ENCODE measurements around the gene ROBO2. TPM values are rescaled to one million over a fixed set of nuclear protein-coding genes. Genes with fewer than 3 reads are reported as not detected.
"Not testable (repeated sequence)": the region's sequence is repeated elsewhere in the genome, so short reads cannot be mapped to it uniquely, and the experiment has no call there.

The ROBO2 gene
- polyA plus RNA-seq, 6 donors from 2014 or later = not detected

DNA sequence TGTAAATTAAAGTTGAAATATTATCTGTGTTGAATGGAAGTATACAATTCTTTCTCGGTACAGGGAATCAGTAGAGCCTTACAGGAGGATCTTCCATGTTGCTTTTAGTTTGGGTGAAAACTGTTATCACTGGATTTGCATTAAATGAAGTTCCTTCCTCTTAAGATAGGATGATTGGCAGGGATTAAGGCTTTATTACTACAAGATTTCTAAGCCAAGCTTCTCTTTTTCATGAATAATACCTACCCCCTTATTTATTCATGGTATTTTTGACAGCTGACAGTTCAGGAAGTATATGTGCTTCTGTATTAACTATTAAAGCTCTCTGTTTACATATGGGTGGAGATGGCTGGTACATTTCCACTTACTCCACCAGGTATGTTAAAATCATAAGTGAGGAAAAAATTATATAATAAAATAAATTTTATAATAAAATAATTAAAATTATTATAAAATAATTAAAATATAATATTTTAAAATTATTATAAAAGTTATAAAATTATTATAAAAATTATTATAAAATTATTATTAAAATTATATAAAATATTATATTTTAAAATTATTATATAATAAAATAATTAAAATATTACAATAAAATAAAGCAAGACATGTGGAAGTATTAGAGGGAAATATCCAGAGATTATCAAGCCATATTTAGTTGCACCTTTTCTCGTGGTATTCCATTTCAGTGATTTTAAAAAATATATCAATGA, 332.9 kb downstream of the ROBO2 start:
- H3K27ac Mint-ChIP-seq = no peak overlapping the region
- no peaks in the 10 kb centered on the region for H3K27me3 Mint-ChIP-seq
- peaks cover 0 to 13% (median 2%) of the 10 kb centered on the region in 7 donors for H3K9me3 Mint-ChIP-seq
- no peaks in the 10 kb centered on the region for H3K36me3 Mint-ChIP-seq
- ATAC-seq (ENCODE audit: low read depth in 2 of 2) (no peak), DNase-seq (no peak)
- no peaks in the 10 kb centered on the region for H3K4me1 Mint-ChIP-seq
- H3K4me3 Mint-ChIP-seq = no peak overlapping the region

DNA sequence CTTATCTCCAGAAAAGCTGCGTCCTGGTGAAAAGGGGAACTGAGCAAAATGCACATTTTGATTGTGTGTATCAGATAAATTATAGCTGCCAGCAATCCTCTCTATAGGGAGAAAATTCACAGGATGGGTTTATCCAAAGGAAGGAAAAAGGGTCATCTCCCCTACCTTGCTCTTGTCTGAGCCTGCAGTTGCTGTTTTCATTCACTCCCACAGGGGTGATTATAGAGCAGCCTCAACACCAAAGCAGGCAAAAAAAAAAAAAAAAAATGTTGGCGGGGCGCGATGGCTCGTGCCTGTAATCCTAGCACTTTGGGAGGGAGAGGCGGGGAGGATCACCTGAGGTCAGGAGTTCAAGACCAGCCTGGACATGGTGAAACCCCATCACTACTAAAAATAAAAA, 333.7 kb downstream of the ROBO2 start:
- no peaks in the 10 kb centered on the region for H3K4me1 Mint-ChIP-seq
- H3K27me3 Mint-ChIP-seq = no peaks in the 10 kb centered on the region
- no peak overlapping the region for H3K27ac Mint-ChIP-seq
- DNase-seq (no peak), ATAC-seq (ENCODE audit: low read depth in 2 of 2) (no peak)
- no peaks in the 10 kb centered on the region for H3K36me3 Mint-ChIP-seq
- H3K9me3 Mint-ChIP-seq = peaks cover 0 to 13% (median 2%) of the 10 kb centered on the region in 7 donors
- H3K4me3 Mint-ChIP-seq = no peak overlapping the region

DNA sequence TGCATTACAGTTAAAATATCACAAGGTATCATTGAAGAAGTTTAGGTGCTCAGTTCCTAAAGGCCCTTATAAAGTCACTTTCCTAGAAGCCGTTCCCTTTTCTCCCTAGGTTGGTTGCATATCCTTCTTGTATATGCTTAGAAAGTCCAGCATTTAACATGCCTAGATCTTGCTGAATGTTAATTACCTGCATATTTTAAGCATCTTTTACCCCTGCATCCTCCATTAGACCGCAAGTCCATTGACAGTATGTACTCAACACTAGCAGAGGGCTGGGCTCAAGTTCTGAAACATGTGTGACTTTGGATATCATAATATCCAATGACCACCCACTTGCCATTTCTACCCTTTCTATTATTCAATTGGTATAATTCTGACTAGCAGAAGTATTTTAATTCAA, 336.6 kb downstream of the ROBO2 start:
- Mint-ChIP-seq H3K4me3 (no peak overlapping the region), H3K4me1 (no peaks in the 10 kb centered on the region), H3K27ac (no peak overlapping the region), H3K27me3 (no peaks in the 10 kb centered on the region), H3K9me3 (peaks cover 0 to 9% (median 2%) of the 10 kb centered on the region in 7 donors), H3K36me3 (no peaks in the 10 kb centered on the region)
- ATAC-seq (ENCODE audit: low read depth in 2 of 2) (no peak), DNase-seq (no peak)

DNA sequence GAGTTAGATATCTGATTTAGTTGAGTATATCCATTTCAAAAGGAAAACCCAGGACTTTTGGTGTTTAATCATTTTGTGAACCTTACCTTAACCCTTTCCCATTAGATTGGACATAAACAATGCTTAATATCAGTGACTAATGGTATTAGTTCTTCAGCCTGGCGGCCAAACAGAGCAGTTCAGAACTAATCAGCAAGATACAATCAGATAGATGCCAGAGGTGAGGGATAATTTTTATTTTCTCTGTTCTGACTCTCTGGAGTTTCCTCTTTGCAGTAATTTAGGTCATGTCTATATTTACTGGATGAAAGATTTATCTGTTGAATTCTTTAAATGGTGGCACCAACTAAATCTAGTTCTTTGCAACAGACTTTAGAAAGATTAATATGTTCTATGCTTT, 337.8 kb downstream of the ROBO2 start:
- H3K9me3 Mint-ChIP-seq = peaks cover 0 to 9% (median 3%) of the 10 kb centered on the region in 7 donors
- H3K4me1 Mint-ChIP-seq = no peaks in the 10 kb centered on the region
- ATAC-seq (ENCODE audit: low read depth in 2 of 2) (no peak), DNase-seq (no peak)
- no peaks in the 10 kb centered on the region for H3K27me3 Mint-ChIP-seq
- H3K4me3 Mint-ChIP-seq = no peak overlapping the region
- no peaks in the 10 kb centered on the region for H3K36me3 Mint-ChIP-seq
- no peak overlapping the region for H3K27ac Mint-ChIP-seq

DNA sequence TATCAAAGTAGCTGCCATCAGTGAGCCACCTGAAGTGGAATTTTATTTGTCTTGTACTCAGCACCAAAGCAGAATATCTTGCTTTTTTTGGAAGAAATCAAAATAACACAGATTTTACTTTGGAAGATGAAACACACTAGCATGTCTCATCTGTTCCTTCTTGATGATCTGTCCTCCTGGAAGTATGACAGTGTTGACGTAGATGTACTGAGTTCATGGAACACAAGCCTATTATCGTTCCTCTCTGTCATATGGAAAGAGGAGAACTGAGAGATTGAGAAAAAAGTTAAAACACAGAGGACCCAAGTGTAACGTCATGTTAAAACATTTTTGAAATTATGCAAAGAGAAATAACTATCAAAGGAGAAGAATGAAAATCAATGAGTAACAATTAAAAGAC, 340.2 kb downstream of the ROBO2 start:
- Mint-ChIP-seq H3K4me3 (no peak overlapping the region), H3K36me3 (no peaks in the 10 kb centered on the region), H3K4me1 (no peaks in the 10 kb centered on the region), H3K9me3 (peaks cover 0 to 9% (median 4%) of the 10 kb centered on the region in 7 donors), H3K27me3 (no peaks in the 10 kb centered on the region), H3K27ac (no peak overlapping the region)
- no peak for DNase-seq
- no peak for ATAC-seq (ENCODE audit: low read depth in 2 of 2)

DNA sequence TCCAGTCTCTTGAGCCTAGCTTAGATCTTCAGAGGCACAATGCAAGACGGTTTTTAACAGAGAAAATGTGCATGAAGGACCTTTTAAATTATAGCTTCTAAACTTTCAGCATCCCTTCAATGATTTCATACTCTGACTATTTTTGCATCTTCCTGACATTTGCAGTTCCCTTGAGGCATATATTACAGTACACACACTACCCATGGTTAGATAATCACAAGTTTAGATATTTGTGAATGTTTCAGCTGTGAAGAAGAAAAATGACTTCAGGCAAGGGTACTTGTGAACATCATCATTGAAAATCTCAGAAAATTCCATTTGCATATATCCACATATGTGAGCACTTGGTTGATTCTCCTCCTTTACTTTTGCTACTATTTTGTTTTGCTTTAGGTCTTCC, 341.5 kb downstream of the ROBO2 start:
- H3K36me3 Mint-ChIP-seq = no peaks in the 10 kb centered on the region
- H3K4me1 Mint-ChIP-seq = no peaks in the 10 kb centered on the region
- ATAC-seq (ENCODE audit: low read depth in 2 of 2) (no peak), DNase-seq (no peak)
- H3K27me3 Mint-ChIP-seq = no peaks in the 10 kb centered on the region
- H3K27ac Mint-ChIP-seq = no peak overlapping the region
- H3K9me3 Mint-ChIP-seq = peaks cover 0 to 9% (median 4%) of the 10 kb centered on the region in 7 donors
- H3K4me3 Mint-ChIP-seq = no peak overlapping the region

DNA sequence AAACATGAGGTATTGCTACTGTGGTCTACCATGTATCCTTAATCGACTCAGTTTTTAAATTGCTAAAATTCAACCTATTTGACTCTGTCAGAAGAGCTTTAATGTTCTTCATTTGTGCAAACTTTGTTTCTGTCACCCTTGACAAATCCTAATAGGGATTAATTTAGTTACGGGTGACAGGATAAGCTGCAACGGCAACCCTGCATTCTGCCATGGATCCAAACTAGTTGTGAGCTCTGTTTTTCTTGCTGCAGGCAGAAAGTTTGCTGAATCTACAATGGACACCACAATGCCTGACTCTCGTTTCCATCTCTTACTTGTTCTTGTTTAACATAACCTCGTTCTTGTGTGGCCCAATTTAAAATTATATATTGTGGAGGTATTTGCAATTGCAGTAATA, 352.3 kb downstream of the ROBO2 start:
- Mint-ChIP-seq H3K27ac (no peak overlapping the region), H3K27me3 (no peaks in the 10 kb centered on the region), H3K4me1 (no peaks in the 10 kb centered on the region), H3K36me3 (no peaks in the 10 kb centered on the region), H3K9me3 (peaks cover 0 to 14% (median 2%) of the 10 kb centered on the region in 7 donors), H3K4me3 (no peak overlapping the region)
- ATAC-seq (ENCODE audit: low read depth in 2 of 2) (no peak), DNase-seq (no peak)

DNA sequence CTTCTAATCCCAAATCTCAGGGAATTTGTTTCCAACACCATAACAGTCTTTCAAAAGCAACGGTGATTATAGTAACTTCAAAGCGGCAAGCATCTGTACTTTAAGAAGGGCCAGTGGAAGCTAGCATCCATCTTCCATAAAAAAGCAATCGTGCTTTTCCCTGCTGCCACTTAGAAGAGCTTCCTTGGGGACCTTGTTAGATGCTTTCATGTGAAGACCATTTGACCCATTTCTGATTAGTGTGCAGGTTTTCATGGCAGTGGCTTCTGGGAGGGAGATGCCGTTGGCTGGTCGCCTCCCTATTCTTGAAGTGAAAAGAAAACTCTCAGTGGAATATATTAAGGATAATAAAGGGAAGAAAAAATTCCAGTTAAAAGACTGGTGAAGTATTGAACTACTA, 354.1 kb downstream of the ROBO2 start:
- H3K4me3 Mint-ChIP-seq = no peak overlapping the region
- no peaks in the 10 kb centered on the region for H3K4me1 Mint-ChIP-seq

DNA sequence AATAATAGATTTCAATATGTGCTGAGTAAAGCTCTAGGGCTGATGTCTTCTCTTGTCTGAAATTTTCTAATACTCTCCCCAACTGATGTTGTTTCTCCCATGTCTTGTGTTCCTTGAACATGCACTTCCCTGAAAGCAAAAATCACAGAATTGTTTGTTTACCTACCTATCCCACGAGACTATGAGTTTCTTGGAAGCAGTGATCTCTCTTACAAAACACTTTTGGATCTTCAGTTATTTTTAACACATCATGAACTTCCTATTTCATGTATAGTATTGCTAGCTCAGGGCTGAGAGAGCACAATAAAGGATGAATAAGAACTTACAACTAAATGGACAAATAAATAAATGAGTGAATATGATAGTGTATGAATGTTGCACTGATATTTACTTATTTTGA, 365.0 kb downstream of the ROBO2 start:
- Mint-ChIP-seq H3K27ac (no peak overlapping the region), H3K4me1 (no peaks in the 10 kb centered on the region), H3K9me3 (peaks cover 0 to 5% (median 0%) of the 10 kb centered on the region in 7 donors), H3K27me3 (no peaks in the 10 kb centered on the region), H3K4me3 (no peak overlapping the region), H3K36me3 (no peaks in the 10 kb centered on the region)
- ATAC-seq (ENCODE audit: low read depth in 2 of 2) (no peak), DNase-seq (no peak)

More for the DNA sequence above, 354.1 kb downstream of the ROBO2 start:
- Mint-ChIP-seq H3K27ac (no peak overlapping the region), H3K36me3 (no peaks in the 10 kb centered on the region), H3K27me3 (no peaks in the 10 kb centered on the region), H3K9me3 (peaks cover 0 to 13% (median 1%) of the 10 kb centered on the region in 7 donors)
- ATAC-seq (ENCODE audit: low read depth in 2 of 2) (no peak), DNase-seq (no peak)

DNA sequence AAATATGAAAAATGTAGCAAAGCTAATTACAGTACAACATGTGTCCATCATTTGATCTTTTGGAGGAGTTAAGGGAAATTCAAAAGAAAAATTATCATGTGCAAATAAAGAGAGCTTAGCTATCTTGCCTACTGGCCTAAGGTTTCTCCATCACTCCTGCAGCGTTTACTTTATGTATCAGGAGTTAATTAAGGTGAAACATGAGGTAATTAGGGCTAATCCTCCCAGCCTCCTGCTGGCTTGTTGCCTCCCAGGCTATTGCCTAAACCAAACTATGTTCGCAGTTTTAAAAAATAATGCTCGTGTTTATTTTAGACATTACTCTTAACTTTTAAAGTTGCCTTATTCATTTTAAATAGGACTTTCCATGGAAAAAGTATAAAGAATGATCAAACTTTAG, 367.5 kb downstream of the ROBO2 start:
- DNase-seq = no peak
- ATAC-seq (ENCODE audit: low read depth in 2 of 2) = no peak
- Mint-ChIP-seq H3K27me3 (no peaks in the 10 kb centered on the region), H3K4me3 (no peak overlapping the region), H3K36me3 (no peaks in the 10 kb centered on the region), H3K4me1 (no peaks in the 10 kb centered on the region), H3K9me3 (peaks cover 0 to 5% (median 0%) of the 10 kb centered on the region in 7 donors), H3K27ac (no peak overlapping the region)

DNA sequence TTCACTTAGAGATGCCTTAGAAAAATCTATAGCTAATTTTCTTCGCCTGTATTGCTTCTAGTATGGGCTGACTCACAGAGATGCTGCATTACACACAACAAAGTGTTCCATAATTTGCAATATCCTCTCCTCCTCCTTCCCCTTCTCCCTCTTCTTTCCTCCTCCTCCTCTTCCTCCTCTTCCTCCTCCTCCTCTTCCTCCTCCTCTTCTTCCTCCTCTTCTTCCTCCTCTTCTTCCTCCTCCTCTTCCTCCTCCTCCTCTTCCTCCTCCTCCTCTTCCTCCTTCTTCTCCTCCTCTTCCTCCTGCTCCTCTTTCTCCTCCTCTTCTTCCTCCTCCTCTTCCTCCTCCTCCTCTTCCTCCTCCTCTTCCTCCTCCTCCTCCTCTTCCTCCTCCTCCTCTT, 370.4 kb downstream of the ROBO2 start:
- H3K4me1 Mint-ChIP-seq; H3K27me3 Mint-ChIP-seq; H3K4me3 Mint-ChIP-seq; ATAC-seq (ENCODE audit: low read depth in 2 of 2); H3K36me3 Mint-ChIP-seq; DNase-seq; H3K27ac Mint-ChIP-seq: not testable (repeated sequence)
- H3K9me3 Mint-ChIP-seq = peaks cover 4 to 19% (median 8%) of the 10 kb centered on the region in 7 donors

DNA sequence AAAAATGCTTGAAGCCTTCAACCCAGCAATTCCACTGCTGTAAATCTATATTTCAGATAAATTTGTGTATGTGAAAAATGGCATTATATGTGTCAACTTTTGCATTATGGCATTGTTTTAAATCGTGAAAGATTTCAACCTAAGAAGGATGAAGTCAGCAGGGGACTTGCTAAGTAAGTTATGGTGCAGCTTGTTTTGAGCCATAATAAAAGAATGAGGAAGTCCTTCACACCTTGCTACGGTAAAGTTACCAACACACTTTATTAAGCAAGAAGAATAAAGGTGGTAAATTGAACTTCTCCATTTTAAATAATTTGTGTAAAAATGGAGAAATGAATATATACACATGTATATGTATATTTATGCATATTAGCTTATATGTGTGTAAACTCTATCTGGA, 371.4 kb downstream of the ROBO2 start:
- Mint-ChIP-seq H3K27me3 (no peaks in the 10 kb centered on the region), H3K27ac (no peak overlapping the region), H3K4me1 (no peaks in the 10 kb centered on the region), H3K9me3 (peaks cover 6 to 19% (median 8%) of the 10 kb centered on the region in 7 donors), H3K36me3 (no peaks in the 10 kb centered on the region), H3K4me3 (no peak overlapping the region)
- ATAC-seq (ENCODE audit: low read depth in 2 of 2) (no peak), DNase-seq (no peak)

DNA sequence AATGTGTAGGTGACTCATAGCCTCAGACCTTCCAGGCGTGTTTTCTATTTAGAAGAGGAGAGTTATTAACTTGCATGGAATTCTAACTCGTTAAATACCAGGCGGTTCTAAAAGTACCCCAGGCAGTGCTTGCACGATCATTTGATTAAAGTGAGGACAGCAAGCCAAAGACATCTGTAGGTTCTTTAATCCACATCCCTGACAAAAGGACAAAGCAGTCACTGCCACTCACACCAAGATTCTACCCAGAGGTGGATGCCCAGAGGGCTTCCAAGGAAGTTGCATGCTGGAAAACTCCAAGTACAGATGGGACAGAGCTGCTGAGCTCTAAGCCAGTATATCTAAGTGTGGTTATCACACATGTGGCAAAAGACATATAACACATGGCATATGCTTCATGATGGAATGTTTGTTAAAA, 372.1 kb downstream of the ROBO2 start:
- no peak for DNase-seq
- Mint-ChIP-seq H3K27me3 (no peaks in the 10 kb centered on the region), H3K4me3 (no peak overlapping the region), H3K9me3 (peaks cover 6 to 19% (median 9%) of the 10 kb centered on the region in 7 donors), H3K4me1 (no peaks in the 10 kb centered on the region), H3K27ac (no peak overlapping the region), H3K36me3 (no peaks in the 10 kb centered on the region)
- ATAC-seq (ENCODE audit: low read depth in 2 of 2) = no peak

DNA sequence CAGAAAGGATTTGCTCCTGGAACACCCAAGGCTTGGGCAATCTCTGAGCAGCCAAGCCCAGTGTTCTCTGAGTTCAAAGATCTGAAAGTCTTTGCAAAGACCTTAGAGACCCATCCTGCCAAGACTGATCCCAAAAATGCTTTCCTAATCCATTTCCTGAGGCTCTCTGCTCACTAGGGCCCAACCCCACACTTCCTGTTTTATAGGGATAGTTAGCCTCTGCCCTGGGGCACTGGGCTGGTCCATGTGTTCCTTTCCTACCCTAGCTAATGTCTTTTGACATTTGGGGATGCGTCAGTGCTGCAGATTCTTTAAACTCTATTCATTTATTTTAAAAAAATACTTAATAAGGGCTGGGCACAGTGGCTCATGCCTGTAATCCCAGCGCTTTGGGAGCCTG, 372.7 kb downstream of the ROBO2 start:
- H3K27ac Mint-ChIP-seq = no peak overlapping the region
- no peak overlapping the region for H3K4me3 Mint-ChIP-seq
- DNase-seq = no peak
- ATAC-seq (ENCODE audit: low read depth in 2 of 2) = no peak
- no peaks in the 10 kb centered on the region for H3K4me1 Mint-ChIP-seq
- H3K27me3 Mint-ChIP-seq = no peaks in the 10 kb centered on the region
- peaks cover 6 to 19% (median 9%) of the 10 kb centered on the region in 7 donors for H3K9me3 Mint-ChIP-seq
- no peaks in the 10 kb centered on the region for H3K36me3 Mint-ChIP-seq

DNA sequence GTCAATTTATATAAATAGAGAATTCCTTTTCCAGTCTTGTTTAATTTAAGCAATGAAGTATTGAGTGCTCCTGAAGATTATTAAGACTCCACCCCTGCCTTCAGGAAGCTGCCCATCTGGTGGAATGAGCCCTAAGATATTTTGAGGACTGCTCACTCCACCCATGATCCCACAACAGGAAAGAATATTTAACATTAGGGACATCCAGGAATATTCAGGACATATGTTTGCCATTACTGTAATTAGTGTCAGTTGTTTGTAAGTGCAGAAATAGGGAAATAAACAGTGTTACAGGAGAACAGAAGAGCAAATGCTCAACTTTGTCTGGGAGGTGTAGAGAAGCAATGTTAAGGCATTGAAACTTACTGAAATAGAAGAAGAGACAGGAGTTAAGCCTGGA, 375.0 kb downstream of the ROBO2 start:
- Mint-ChIP-seq H3K27ac (no peak overlapping the region), H3K4me3 (no peak overlapping the region), H3K9me3 (peaks cover 6 to 19% (median 9%) of the 10 kb centered on the region in 7 donors), H3K4me1 (no peaks in the 10 kb centered on the region), H3K36me3 (no peaks in the 10 kb centered on the region), H3K27me3 (no peaks in the 10 kb centered on the region)
- ATAC-seq (ENCODE audit: low read depth in 2 of 2) (no peak), DNase-seq (no peak)
